CD8-positive, alpha-beta memory T cell (primary cell): ENCODE results near the gene TACO1. TPM values are rescaled to one million over a fixed set of nuclear protein-coding genes. Genes with fewer than 3 reads are reported as not detected.

Experiments used
- CTCF ChIA-PET: fragments of 350-600 bp; sonication (Branson Sonifier 250); formaldehyde crosslinking; loops from one replicate; lab custom pipeline; 2021; ENCODE audit warnings: antibody characterized with exemption; lab: Charles Lee
- POLR2A ChIA-PET: fragments of 350-600 bp; sonication (Branson Sonifier 250); formaldehyde crosslinking; loops from one replicate; lab custom pipeline; 2021; ENCODE audit warnings: antibody characterized with exemption; lab: Charles Lee
- DNase-seq, 5 donors: peaks; one replicate each; pipeline versions ENCODE4 v3.0.0 to v3.0.0-alpha.2; 2020 to 2022; ENCODE audit warnings: mixed read lengths in 1 of 5
- H3K27ac ChIP-seq: one replicate; pipeline ENCODE4 v1.7.0; 2013; ENCODE audit warnings: low read depth, mild to moderate bottlenecking, low read length, moderate library complexity
- H3K27me3 ChIP-seq: 2 replicates; pipeline ENCODE4 v1.7.0; 2013; ENCODE audit warnings: low read length, mild to moderate bottlenecking; ENCODE audit not compliant: insufficient read depth, poor library complexity, severe bottlenecking
- H3K36me3 ChIP-seq: 2 replicates; pipeline ENCODE4 v1.7.0; 2013; ENCODE audit warnings: mild to moderate bottlenecking, low read length, moderate library complexity; ENCODE audit not compliant: insufficient read depth
- H3K4me1 ChIP-seq: 2 replicates; pipeline ENCODE4 v1.7.0; 2013; ENCODE audit warnings: mild to moderate bottlenecking, low read length, moderate library complexity; ENCODE audit not compliant: insufficient read depth
- H3K4me3 ChIP-seq: 2 replicates; pipeline ENCODE4 v1.7.0; 2013; ENCODE audit warnings: mild to moderate bottlenecking, low read length
- H3K9me3 ChIP-seq: 2 replicates; pipeline ENCODE4 v1.7.0; 2013; ENCODE audit warnings: mild to moderate bottlenecking, low read length
- H3K27ac Mint-ChIP-seq, 8 donors: one replicate each; pipeline ENCODE4 v1.8.0; 2020 to 2021; ENCODE audit warnings: mixed read lengths in 8 of 8, mild to moderate bottlenecking in 6 of 8, inconsistent platforms in 3 of 8, moderate library complexity in 3 of 8
- H3K27me3 Mint-ChIP-seq, 2 donors: one replicate each; pipeline ENCODE4 v1.8.0; 2020 to 2021; ENCODE audit warnings: mixed read lengths in 2 of 2, mild to moderate bottlenecking in 1 of 2, moderate library complexity in 1 of 2
- H3K36me3 Mint-ChIP-seq, 3 donors: one replicate each; pipeline ENCODE4 v1.8.0; 2020 to 2021; ENCODE audit warnings: mixed read lengths in 3 of 3, inconsistent platforms in 1 of 3, mild to moderate bottlenecking in 1 of 3
- H3K4me1 Mint-ChIP-seq, 3 donors: one replicate each; pipeline ENCODE4 v1.8.0; 2020 to 2021; ENCODE audit warnings: mixed read lengths in 3 of 3, inconsistent platforms in 1 of 3, mild to moderate bottlenecking in 1 of 3
- H3K4me3 Mint-ChIP-seq, 7 donors: one replicate each; pipeline ENCODE4 v1.8.0; 2020 to 2021; ENCODE audit warnings: mixed read lengths in 7 of 7, mild to moderate bottlenecking in 6 of 7, moderate library complexity in 4 of 7, inconsistent platforms in 2 of 7
- H3K9me3 Mint-ChIP-seq, 5 donors: one replicate each; pipeline ENCODE4 v1.8.0; 2020 to 2022; ENCODE audit warnings: mixed read lengths in 5 of 5, mild to moderate bottlenecking in 3 of 5, moderate library complexity in 2 of 5, inconsistent platforms in 1 of 5
- polyA plus RNA-seq: library from polyadenylated mRNA; unstranded; fragments of 300-500 nt; fragmentation: Illumina TruSeq; gene quantifications from one replicate; pipeline ENCODE4 v1.2.3, GENCODE V29; 2021
- total RNA-seq, 2 experiments: library from RNA; stranded (reverse); gene quantifications; one replicate each; pipeline ENCODE4 v1.2.3, GENCODE V29; 2021

TACO1 gene
- total and polyA plus RNA-seq, 3 experiments from 2014 or later, result 18.3 to 40.0 (median 35.9) TPM

GRCh38 chr17:63601439-63602371 is 1.0 kb downstream of the TACO1 start:
- peak overlapping the region; percentile 77 for H3K4me3 ChIP-seq
- ChIA-PET CTCF (interaction anchor here (0.6 to 2.4 kb wide), 3 partner anchors 10 to 20 kb away, joined by 3 to 15 read pairs (median 3); no protein-coding TSS in a partner anchor), POLR2A (interaction anchor here (0.6 to 1.3 kb wide), 6 partner anchors 9 to 787 kb away, joined by 3 to 5 read pairs (median 4); partner anchors contain the start of gene DCAF7)
- no peaks in the 10 kb centered on the region for H3K9me3 ChIP-seq
- peak overlapping the region; percentile 69 to 97 (median 96) for H3K27ac Mint-ChIP-seq
- no peaks in the 10 kb centered on the region for H3K27me3 ChIP-seq
- H3K36me3 Mint-ChIP-seq, result peaks cover 4 to 34% (median 15%) of the 10 kb centered on the region in 3 donors
- peaks cover 37 to 56% (median 45%) of the 10 kb centered on the region in 3 donors for H3K4me1 Mint-ChIP-seq
- H3K4me3 Mint-ChIP-seq, result peak overlapping the region; percentile 92 to 94 (median 93)
- peaks cover 19% of the 10 kb centered on the region for H3K36me3 ChIP-seq
- peak overlapping the region; percentile 75 for H3K27ac ChIP-seq
- H3K4me1 ChIP-seq, result peaks cover 43% of the 10 kb centered on the region
- H3K27me3 Mint-ChIP-seq, result no peaks in the 10 kb centered on the region
- no peaks in the 10 kb centered on the region for H3K9me3 Mint-ChIP-seq
- DNase-seq, result no peak

- no peak for DNase-seq
- Mint-ChIP-seq H3K9me3 (no peaks in the 10 kb centered on the region), H3K4me1 (peaks cover 29 to 46% (median 34%) of the 10 kb centered on the region in 3 donors)
Observed at GRCh38 chr17:63609816-63610573, 9.3 kb downstream of the TACO1 start.

GRCh38 chr17:63610854-63611253 is 10.2 kb downstream of the TACO1 start:
- Mint-ChIP-seq H3K27me3 (no peaks in the 10 kb centered on the region), H3K36me3 (peaks cover 4 to 47% (median 13%) of the 10 kb centered on the region in 3 donors), H3K27ac (peak overlapping the region; percentile 63 to 98 (median 88)), H3K4me3 (peak overlapping the region in 5 of 7 donors; percentile 15 to 71 (median 65)), H3K4me1 (peaks cover 29 to 37% (median 34%) of the 10 kb centered on the region in 3 donors), H3K9me3 (no peaks in the 10 kb centered on the region)
- no peak for DNase-seq
- no peaks in the 10 kb centered on the region for H3K27me3 ChIP-seq
- H3K9me3 ChIP-seq, result no peaks in the 10 kb centered on the region
- peaks cover 26% of the 10 kb centered on the region for H3K36me3 ChIP-seq
- no peak overlapping the region for H3K27ac ChIP-seq
- ChIA-PET POLR2A (interaction anchor here (1.2 to 1.6 kb wide), 4 partner anchors 10 to 133 kb away, joined by 3 to 8 read pairs (median 4); partner anchors contain the start of genes DCAF7 and TACO1), CTCF (interaction anchor here (1.2 to 10.1 kb wide), 10 partner anchors 10 to 204 kb away, joined by 3 to 174 read pairs (median 18); partner anchors contain the start of genes ACE, DCAF7 and MAP3K3)
- no peak overlapping the region for H3K4me3 ChIP-seq
- peaks cover 30% of the 10 kb centered on the region for H3K4me1 ChIP-seq

More at GRCh38 chr17:63609816-63610573, 9.3 kb downstream of the TACO1 start:
- Histone ChIP-seq H3K27me3 (no peaks in the 10 kb centered on the region), H3K27ac (peak overlapping the region; percentile 10), H3K4me3 (no peak overlapping the region), H3K36me3 (peaks cover 34% of the 10 kb centered on the region), H3K4me1 (peaks cover 30% of the 10 kb centered on the region), H3K9me3 (no peaks in the 10 kb centered on the region)
- H3K27ac Mint-ChIP-seq, result peak overlapping the region; percentile 70 to 98 (median 86)
- peaks cover 4 to 55% (median 22%) of the 10 kb centered on the region in 3 donors for H3K36me3 Mint-ChIP-seq
- H3K27me3 Mint-ChIP-seq, result no peaks in the 10 kb centered on the region
- POLR2A ChIA-PET, result interaction anchor here (1.0 to 1.6 kb wide), 3 partner anchors 9 to 59 kb away, joined by 3 to 8 read pairs (median 3); partner anchors contain the start of genes DCAF7 and TACO1
- H3K4me3 Mint-ChIP-seq, result peak overlapping the region in 6 of 7 donors; percentile 32 to 73 (median 66)
- CTCF ChIA-PET, result interaction anchor here (2.5 to 10.1 kb wide), 7 partner anchors 11 to 203 kb away, joined by 10 to 174 read pairs (median 26); partner anchors contain the start of genes ACE, DCAF7 and MAP3K3

GRCh38 chr17:63611354-63611753 is 10.7 kb downstream of the TACO1 start:
- Histone ChIP-seq H3K4me1 (peaks cover 30% of the 10 kb centered on the region), H3K9me3 (no peaks in the 10 kb centered on the region), H3K27me3 (no peaks in the 10 kb centered on the region), H3K4me3 (no peak overlapping the region), H3K36me3 (peaks cover 21% of the 10 kb centered on the region), H3K27ac (no peak overlapping the region)
- H3K27ac Mint-ChIP-seq, result peak overlapping the region; percentile 45 to 93 (median 84)
- H3K4me3 Mint-ChIP-seq, result peak overlapping the region in 5 of 7 donors; percentile 15 to 71 (median 54)
- no peak for DNase-seq
- H3K27me3 Mint-ChIP-seq, result no peaks in the 10 kb centered on the region
- H3K36me3 Mint-ChIP-seq, result peaks cover under 1 to 42% (median 9%) of the 10 kb centered on the region in 3 donors
- H3K9me3 Mint-ChIP-seq, result no peaks in the 10 kb centered on the region
- ChIA-PET POLR2A (interaction anchor here (0.6 to 1.9 kb wide), 9 partner anchors 11 to 955 kb away, joined by 3 to 9 read pairs (median 3); partner anchors contain the start of genes DCAF7 and MAP3K3), CTCF (interaction anchor here (0.6 to 10.1 kb wide), 35 partner anchors 8 to 230 kb away, joined by 3 to 174 read pairs (median 5); partner anchors contain the start of genes ACE, CYB561, DCAF7 and MAP3K3)
- H3K4me1 Mint-ChIP-seq, result peaks cover 29 to 35% (median 34%) of the 10 kb centered on the region in 3 donors

GRCh38 chr17:63613663-63614062 is 13.0 kb downstream of the TACO1 start:
- Histone ChIP-seq H3K36me3 (no peaks in the 10 kb centered on the region), H3K27me3 (no peaks in the 10 kb centered on the region), H3K27ac (no peak overlapping the region), H3K4me3 (no peak overlapping the region), H3K4me1 (peaks cover 30% of the 10 kb centered on the region), H3K9me3 (no peaks in the 10 kb centered on the region)
- Mint-ChIP-seq H3K27ac (no peak overlapping the region), H3K4me3 (no peak overlapping the region), H3K27me3 (no peaks in the 10 kb centered on the region), H3K36me3 (peaks cover 0 to 20% (median 4%) of the 10 kb centered on the region in 3 donors), H3K4me1 (peaks cover 29 to 30% (median 30%) of the 10 kb centered on the region in 3 donors), H3K9me3 (no peaks in the 10 kb centered on the region)
- ChIA-PET CTCF (interaction anchor here (1.4 to 10.1 kb wide), 6 partner anchors 7 to 194 kb away, joined by 8 to 174 read pairs (median 36); partner anchors contain the start of genes ACE, DCAF7 and MAP3K3), POLR2A (no interaction called here)
- DNase-seq, result no peak

GRCh38 chr17:63621229-63621683 is 20.6 kb downstream of the TACO1 start:
- Histone ChIP-seq H3K4me3 (peak overlapping the region; percentile 70), H3K27ac (peak overlapping the region; percentile 55), H3K27me3 (no peaks in the 10 kb centered on the region), H3K4me1 (peaks cover 29% of the 10 kb centered on the region), H3K36me3 (no peaks in the 10 kb centered on the region), H3K9me3 (no peaks in the 10 kb centered on the region)
- Mint-ChIP-seq H3K4me1 (peaks cover 37 to 40% (median 39%) of the 10 kb centered on the region in 3 donors), H3K27me3 (peaks cover 0 to 1% of the 10 kb centered on the region in 2 donors), H3K9me3 (no peaks in the 10 kb centered on the region), H3K27ac (peak overlapping the region in 7 of 8 donors; percentile 36 to 86 (median 76)), H3K4me3 (peak overlapping the region; percentile 93 to 99 (median 94)), H3K36me3 (peaks cover 0 to 10% (median 0%) of the 10 kb centered on the region in 3 donors)
- CTCF ChIA-PET, result interaction anchor here (1.0 to 3.5 kb wide), 10 partner anchors 10 to 196 kb away, joined by 3 to 26 read pairs (median 4); partner anchors contain the start of gene ACE
- no peak for DNase-seq
- POLR2A ChIA-PET, result interaction anchor here (0.7 to 2.3 kb wide), 8 partner anchors 9 to 212 kb away, joined by 3 to 20 read pairs (median 8); partner anchors contain the start of genes CCDC47, DCAF7, DDX42 and LIMD2
